Stromal cell of bone marrow (primary cell): ENCODE measurements around the gene AHNAK.
"Not testable (repeated sequence)": the region's sequence is repeated elsewhere in the genome, so short reads cannot be mapped to it uniquely, and the experiment has no call there.

Experiments used
- DNase-seq: peaks from one replicate; pipeline ENCODE4 v3.0.0-alpha.2; 2012; ENCODE audit warnings: low read depth

AHNAK gene

DNA sequence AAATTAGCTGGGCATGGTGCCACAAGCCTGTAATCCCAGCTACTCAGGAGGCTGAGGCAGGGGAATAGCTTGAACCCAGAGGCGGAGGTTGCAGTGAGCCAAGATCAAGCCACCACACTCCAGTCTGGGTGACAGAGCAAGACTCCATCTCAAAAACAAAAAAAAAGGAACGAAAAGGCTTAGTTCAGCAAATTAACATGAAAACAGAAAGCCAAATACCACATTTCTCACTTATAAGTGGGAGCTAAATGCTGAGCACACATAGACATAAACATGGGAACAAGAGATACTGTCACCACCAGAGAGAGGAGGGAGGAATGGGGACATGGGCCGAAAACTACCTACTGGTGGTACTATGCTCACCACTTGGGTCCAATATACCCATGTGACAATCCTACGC lies 89.1 kb downstream of the AHNAK start:
- DNase-seq, result no peak

DNA sequence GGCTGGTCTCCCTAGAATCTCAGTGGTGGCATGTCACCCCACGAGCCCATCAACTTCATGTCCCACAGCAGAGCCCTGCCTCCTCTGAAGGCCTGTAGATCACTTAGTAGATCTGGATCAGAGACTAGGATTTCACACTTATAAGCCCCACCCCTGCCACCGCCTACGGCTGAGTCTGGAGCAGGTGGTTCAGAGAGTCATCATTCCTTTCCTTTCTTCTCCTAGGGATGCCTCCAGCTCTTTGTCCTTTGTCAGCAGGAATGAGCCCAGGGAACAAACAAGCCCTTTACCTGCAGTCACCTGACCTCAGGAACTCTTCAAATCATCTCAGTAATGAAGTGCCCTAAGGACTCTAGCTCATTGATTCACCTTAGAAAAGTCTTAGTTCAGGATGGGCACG lies 90.0 kb downstream of the AHNAK start:
- DNase-seq, result no peak

DNA sequence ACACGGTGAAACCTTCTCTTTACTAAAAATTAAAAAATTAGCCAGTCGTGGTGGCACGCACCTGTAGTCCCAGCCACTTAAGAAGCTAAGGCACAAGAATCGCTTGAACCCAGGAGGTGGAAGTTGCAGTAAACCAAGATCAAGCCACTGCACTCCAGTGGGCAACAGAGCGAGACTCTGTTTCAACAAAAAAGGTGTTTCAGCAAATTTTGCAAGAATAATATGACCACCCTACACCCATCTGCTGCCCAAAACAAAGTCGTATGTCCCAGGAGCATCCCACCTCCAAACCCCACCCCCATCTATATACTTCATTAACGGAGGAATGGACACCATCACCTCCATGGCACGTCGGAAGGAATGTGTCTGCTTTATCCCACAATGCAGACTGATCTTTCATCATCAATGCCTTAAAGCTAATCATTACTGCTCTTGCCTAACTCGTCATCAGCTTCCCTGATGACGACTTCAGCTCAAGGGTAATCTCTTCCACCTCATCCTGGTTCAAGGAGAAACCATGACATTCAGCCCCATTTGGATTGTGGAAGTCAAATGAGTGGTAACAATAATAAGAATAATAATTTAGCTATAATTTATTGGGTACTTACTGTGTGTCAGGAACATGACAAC lies 93.7 kb downstream of the AHNAK start:
- no peak for DNase-seq

DNA sequence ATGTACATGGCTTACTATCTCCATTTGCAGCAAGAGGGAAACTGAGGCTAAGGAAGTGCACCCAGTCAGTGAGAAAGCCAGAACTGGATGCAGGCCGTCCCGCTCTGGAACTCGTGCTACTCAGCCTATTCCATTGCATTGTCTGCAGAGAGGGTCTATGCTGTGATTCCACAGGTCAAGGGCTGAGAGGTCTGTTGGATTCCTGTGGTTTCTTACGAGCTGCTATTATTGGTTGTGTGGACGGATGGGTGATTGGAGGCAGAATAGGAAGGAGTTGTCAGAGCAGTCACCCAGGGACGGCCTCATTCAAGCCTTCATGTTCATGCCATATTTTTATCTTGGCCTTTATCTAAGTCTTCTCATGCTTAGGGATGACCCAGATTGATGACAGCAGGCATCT lies 94.3 kb downstream of the AHNAK start:
- no peak for DNase-seq

DNA sequence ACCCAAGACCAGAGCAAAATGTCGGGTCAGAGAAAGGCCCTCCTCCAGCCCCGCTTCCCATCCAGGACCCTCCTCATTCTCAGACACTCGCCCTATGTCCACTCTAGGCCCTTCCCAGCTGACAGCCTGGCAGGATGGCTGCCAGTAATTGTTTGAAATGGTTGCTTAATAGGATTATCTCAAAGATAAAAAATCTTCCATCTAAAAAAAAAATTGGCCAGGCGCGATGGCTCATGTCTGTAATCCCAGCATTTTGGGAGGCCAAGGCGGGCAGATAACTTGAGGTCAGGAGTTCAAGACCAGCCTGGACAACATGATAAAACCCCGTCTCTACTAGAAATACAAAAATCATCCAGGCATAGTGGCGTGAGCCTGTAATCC lies 95.4 kb downstream of the AHNAK start:
- DNase-seq, result no peak

DNA sequence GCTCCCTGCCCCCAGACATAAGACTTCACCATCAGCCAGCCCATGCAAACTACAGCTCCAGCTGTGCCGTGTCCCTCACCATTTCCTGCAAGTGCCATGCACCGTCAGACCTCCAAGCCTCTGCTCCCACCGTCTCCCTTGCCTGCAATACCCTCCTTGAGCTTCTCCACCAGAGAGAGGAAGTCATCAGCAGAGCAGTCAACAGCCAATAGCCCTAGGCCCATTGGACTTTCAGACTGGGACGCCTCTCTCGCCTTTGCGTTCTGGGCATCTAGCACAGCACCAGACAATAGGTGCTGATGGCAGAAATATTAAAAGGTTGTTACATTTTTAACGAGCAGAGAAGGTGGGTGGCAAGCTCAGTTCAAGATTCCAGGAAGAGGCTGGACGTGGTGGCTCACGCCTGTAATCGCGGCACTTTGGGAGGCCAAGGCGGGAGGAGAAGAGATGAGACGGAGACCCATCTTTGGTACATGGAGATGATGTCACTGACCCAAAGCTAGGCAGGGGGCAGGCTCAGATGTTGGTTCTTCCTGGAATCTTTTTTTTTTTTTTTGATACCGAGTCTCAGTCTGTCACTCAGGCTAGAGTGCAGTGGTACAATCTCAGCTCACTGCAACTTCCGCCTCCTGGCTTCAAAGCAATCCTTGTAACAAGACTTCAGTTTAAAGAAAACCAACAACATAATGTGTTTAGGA lies 95.9 kb downstream of the AHNAK start:
- DNase-seq, result no peak

DNA sequence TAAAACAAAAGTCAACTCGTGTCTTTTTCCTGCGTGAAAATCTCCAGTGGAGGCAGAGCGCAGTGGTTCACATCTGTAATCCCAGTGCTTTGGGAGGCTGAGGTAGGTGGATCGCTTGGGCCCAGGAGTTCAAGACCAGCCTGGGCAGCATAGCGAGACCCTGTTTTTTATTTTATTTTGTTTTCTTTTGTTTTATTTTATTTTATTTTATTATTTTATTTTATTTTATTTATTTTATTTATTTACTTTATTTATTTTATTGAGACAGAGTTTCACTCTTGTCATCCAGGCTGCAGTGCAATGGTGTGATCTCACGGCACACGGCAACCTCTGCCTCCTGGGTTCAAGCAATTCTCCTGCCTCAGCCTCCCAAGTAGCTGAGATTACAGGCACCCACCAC lies 96.7 kb downstream of the AHNAK start:
- DNase-seq, result not testable (repeated sequence)

DNA sequence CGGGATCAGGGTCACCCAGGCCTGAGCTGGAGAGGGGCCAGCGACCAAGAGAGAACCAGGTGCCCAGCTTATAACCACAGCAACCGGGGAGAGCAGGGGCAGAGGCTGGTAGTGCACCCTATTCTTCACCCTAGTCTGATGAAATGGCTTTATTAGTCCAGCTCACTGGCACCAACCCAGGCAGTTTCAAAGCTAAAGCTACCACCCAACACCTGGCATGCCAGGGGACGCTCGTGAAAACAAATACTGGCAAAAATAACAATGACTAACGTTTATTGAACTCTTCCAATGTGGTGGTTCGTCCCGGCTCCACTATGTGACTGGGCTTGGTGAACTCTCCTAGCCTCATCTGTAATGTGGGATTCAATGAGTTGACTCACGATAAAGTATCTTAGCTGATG lies 97.2 kb downstream of the AHNAK start:
- DNase-seq, result no peak

DNA sequence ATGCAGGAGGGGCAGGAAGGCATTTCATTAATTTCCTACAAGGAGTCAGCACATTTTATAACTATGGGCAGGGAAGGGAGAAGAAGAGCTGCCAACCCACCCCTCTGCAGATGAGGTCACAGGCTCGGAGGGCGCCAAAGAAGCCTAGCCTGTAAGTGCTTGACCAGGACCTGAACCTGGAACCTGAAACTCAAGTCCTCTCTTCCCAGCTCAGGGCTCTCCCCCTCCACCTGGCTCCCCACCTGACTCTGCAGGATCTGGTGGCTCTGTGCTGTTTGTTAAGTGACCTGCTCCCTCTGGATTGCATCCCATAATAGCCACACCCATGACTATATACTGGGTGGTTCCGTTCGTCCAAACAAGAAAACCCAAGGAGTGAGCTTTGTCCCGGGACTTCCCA lies 100.5 kb downstream of the AHNAK start:
- no peak for DNase-seq

DNA sequence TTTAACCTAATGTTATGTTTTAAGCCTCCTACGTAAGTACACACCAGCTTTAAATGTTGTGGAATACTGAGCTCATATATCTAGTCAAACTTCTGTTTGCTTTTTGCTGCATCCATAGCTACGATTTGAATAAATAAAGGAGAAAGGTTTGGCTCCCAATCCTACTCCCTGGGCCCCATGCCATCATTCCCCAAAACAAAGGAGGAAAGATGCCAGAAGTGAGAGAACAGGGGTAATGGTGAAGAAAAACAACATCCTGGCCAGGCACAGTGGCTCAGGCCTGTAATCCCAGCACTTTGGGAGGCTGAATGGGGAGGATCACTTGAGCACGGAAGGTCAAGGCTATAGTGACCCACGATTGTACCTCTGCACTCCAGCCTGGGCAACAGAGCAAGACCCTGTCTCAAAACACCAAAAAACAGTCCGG lies 101.3 kb downstream of the AHNAK start:
- DNase-seq, result peak; percentile 76

DNA sequence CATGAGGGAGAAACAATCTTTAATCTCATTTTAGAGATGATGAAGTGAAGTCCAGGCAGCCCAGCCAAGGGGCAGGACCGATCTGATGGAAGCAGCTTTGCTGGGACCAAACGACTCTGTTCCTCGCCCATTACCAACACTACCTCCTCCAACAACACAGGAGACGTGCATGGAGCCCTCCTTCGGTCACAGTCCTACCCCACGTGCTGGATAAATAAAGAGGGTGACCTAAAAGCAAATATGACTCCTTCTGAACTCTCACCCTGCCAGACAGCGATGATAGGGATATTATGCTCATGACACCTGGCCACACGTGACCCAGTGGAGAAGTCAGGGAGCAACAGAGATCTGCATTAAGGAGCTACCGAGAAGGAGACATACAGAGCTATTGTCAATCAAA lies 101.8 kb downstream of the AHNAK start:
- DNase-seq, result no peak

DNA sequence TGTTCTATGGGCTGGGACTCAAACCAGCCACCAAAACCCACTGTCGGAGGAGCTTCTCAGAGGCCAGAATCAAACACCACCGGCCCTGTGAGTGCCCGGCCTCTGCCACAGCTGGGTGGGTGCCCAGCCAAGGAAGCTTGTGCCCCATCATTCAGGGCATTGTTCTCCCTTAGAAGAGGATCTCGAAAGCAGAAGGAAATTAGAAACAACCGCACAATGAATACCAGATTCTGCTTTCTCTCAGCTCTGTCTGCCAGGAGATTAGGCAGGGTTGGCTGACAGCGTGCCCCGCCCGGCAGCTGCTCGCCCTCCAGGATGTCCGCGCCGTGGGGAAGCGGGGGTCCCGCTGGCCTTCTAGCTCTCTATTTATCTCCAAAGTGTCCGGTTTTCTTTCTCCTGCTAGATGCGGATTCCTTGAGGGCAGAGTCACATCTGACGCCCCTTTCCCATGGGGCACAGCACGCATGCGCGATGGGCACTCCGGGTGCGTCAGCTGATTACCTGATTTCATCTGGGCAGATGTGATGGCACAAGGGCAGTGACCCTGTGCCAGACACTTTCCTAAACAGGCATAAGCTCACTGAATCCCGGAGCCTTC lies 102.3 kb downstream of the AHNAK start:
- peak; percentile 61 for DNase-seq

DNA sequence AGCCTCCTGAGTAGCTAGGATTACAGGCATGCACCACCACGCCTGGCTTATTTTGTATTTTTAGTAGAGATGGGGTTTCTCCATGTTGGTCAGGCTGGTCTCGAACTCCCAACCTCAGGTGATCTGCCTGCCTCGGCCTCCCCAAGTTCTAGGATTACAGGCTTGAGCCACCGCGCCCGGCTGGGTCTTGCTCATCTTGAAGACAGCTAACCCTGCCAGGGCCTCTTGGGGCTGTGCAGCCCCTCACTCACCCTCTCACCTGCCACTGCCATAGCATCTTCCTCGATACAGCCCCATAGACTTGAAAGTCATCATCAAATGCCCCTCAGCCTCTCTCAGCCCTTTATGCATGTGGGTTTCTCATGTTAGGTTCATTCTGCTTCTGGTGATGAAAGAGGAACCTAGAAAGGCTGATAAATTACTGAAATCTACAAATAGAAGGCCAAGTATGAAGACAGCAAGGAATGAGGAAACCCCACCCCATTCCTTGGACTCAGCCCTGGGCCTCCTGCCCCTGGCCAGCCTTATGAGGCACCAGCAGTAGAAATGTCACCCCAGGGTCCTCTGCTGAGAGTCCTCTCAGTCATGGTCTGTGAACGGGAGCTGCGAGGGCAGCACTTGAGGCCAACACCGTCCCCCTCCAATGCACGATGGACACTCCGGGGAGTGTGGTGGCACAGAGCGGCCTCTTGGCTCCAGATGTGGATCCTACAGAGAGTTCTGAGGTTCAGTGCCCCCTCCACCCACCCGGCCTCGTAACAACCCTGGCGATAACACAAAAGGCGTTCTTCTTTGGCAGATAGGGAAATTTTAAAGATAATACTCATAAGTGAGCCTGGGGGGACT lies 103.0 kb downstream of the AHNAK start:
- DNase-seq, result no peak

DNA sequence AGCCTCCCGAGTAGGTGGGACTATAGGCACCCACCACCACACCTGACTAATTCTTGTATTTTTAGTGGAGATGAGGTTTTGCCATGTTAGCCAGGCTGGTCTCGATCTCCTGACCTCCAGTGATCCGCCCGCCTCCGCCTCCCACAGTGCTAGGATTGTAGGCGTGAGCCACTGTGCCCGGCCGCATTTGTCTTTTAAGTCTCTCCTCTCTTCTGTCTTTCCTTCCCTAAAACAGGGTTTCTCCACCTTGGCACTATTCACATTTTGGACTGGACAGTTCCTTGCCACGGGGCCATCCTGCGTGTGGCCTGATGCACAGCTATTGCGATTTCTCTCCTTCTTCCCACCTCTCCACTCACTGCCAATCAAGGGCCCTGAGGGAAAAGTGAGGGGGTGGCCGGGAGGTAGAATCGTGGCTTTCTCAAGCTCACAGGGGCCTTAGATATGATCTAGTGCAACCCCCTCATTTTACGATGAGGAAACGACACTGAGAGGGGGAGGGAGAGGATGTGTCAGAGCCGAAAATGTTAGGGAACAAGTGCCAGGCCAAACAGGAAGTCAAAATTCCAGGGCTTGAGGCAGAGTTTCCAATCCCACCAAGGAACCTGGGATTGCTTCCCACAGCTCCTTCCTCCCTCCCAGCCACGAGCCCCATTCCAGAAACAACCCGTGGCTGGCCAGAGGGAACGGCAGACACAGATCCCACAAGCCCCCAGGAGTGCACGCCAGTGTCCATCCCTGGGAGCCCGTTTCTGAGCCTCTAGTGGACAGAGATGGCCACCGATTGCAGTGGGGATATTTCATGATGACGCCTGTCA lies 106.6 kb downstream of the AHNAK start:
- DNase-seq, result peak; percentile 87

DNA sequence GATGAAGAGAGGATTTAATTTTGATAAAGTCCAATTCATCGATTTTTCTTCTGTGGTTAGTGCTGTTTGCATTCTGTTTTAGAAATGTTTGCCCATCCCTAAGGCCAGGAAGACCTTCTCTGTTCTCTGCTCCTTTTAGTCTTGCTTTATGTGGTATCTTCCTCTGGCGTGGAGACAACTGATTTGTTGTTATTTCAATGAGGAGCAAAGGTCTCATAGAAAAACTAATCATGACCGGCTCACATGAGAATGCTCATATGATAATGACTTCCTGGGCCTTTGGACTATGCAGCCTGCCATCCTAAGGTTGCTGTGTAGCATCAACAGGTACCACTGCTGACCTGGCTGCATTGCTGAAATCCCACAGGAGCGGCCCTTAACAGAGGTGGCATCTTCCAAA lies 108.0 kb downstream of the AHNAK start:
- DNase-seq, result no peak

DNA sequence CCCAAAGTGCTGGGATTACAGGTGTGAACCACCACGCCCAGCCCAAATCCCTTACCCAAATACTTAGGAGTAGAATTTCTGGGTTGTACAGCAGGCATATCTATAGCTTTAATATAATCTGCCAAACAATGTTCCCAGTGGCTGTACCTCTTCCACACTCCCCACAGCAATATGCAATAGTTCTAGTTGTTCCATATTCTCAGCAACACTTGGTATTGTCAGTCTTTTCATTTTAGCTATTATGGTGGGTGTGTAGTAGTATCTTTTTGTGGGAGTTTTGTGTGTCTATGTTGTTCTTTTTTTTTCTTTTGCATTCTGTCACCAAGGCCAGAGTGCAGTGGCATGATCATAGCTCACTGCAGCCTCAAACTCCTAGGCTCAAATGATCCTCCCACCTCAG lies 109.0 kb downstream of the AHNAK start:
- no peak for DNase-seq

DNA sequence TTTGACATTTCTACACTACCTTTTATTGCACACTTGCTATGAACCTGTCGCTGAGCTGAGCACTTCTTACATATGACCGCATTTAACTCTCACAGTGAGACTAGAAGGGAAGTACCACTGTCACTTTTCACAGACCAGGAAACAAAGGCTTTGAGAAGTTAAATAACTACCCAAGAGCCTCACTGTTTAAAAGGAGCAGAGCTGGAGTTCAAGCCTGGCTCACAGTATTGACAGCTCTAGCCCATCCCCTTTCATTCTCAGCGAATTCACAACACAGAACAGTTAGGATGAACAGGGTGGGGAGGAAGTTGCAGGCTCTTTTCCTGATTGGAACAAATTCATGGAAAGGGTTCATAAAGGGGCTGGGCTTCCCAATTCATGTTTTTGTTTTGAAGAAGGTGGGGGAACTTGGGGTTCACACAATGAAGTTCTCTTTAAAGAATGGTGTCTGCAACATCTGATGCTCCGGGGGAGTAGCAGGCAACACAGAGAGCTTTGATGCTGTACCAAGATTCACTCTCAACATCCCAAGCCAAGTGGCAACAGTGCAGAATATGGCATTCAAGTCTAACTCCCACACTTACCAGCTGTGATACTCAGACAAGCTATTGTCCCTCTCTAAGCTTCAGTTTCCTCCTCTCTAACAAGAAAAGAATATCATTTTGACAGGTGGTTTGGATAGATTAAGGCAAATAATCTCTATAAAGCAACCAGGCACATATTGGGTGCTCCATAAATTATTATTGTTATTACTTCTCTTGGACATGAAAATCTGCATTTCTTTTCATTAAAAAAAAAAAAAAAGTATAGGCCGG lies 110.6 kb downstream of the AHNAK start:
- no peak for DNase-seq

DNA sequence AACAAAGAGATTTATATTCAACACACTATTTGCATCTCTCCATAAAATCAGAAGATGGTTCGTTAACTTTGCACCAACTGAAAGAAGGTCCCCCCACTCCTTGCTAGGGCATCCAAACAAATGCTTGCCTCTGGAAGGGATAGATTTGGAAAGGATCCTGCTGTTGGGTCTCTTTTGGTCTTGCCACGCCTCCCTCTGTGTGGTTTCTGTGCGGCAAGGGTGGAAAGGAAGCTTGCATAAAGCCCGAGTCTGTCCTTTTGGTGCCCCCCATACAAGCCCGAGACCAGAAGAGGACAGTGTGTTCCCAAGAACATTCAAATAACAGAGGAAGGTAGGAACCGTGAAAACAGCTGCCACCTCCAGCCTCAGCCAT lies 112.7 kb downstream of the AHNAK start:
- DNase-seq, result no peak

DNA sequence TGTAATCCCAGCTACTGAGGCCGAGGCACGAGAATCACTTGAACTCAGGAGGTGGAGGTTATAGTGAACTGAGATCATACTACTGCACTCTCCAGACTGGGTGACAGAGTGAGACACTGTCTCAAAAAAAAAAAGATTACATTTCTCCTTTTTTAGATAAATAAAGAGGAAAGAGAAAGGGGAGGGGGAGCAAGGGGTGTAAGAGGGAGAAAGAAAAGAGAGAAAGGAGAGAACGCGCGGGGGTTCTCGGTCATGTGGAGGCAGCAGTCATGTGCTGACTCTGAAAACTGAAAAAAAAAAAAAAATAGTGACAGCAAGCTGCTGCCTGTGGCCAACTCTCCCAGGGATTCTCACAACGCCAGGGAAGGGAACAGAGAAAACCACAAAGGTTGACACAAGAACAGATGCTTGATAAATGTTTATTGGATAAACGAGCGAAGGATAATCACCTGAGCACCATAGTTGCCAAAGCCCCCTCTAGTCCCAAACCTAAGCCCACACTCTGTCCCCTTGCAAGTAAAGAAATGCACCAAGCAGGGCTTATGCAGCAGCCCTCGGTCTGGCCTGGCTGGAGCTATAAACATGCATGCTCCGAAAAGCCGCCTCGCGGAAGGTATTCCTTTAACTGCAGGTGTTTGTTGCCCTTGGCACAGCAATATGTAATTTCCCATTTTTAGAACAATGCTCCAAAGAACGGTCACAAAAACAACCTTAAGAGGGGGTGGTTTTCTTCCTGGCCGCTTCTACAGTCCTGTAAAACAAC lies 113.3 kb downstream of the AHNAK start:
- DNase-seq, result no peak

DNA sequence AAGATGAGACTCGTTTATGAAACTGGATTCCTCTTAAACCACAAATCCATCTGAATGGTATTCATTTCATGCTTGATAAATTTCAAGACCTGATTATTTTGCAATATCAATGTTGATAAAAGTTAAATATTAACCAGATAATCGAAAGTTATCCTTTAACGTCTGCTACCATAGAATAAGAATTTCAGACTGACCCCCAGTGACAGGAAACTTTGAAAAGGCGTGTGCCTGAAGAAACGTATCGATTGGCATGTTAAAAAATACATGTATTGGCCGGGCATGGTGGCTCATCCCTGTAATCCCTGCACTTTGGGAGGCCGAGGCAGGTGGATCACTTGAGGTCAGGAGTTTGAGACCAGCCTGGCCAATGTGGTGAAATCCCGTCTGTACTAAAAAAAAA lies 113.9 kb downstream of the AHNAK start:
- no peak for DNase-seq
